Fibroblast of lung (primary cell): ENCODE measurements around the gene SLC1A4. TPM values are rescaled to one million over a fixed set of nuclear protein-coding genes. Genes with fewer than 3 reads are reported as not detected.

Experiments
- DNase-seq, 2 donors: peaks; one replicate each; pipeline versions ENCODE4 v3.0.0 to v3.0.0-alpha.2; 2010; ENCODE audit warnings: low read depth in 2 of 2
- H2AFZ ChIP-seq: 2 replicates; pipeline ENCODE4 v1.5.1; 2012; ENCODE audit warnings: low read length, control low read depth, inconsistent platforms
- H3K27ac ChIP-seq: 2 replicates; pipeline ENCODE4 v1.5.1; 2011; ENCODE audit warnings: low read length, control low read depth; ENCODE audit not compliant: insufficient read depth
- H3K27me3 ChIP-seq: 2 replicates; pipeline ENCODE4 v1.5.1; 2011; ENCODE audit warnings: mild to moderate bottlenecking, low read length; ENCODE audit not compliant: control insufficient read depth, insufficient read depth
- H3K36me3 ChIP-seq: 2 replicates; pipeline ENCODE4 v1.5.1; 2011; ENCODE audit warnings: low read length; ENCODE audit not compliant: control insufficient read depth, insufficient read depth
- H3K4me1 ChIP-seq: 2 replicates; pipeline ENCODE4 v1.5.1; 2011; ENCODE audit warnings: low read length; ENCODE audit not compliant: control insufficient read depth, insufficient read depth; ENCODE audit errors: extremely low read depth
- H3K4me2 ChIP-seq: 2 replicates; pipeline ENCODE4 v1.5.1; 2011; ENCODE audit warnings: low read length, control low read depth; ENCODE audit not compliant: insufficient read depth; ENCODE audit errors: extremely low read depth
- H3K4me3 ChIP-seq, 4 experiments: fragments of 200-600 bp in 1 of 4; sonication (generic) in 1 of 4; replicated peaks in 1 of 4; 2 replicates each; pipeline ENCODE4 v1.5.1; 2011 to 2016; ENCODE audit warnings: low read length in 4 of 4, low read depth in 3 of 4, mild to moderate bottlenecking in 3 of 4, control low read depth in 2 of 4, inconsistent platforms in 1 of 4, mixed read lengths in 1 of 4; ENCODE audit not compliant: insufficient read depth in 1 of 4; ENCODE audit errors: control extremely low read depth in 1 of 4
- H3K79me2 ChIP-seq: 2 replicates; pipeline ENCODE4 v1.5.1; 2012; ENCODE audit warnings: mild to moderate bottlenecking, low read length, inconsistent platforms; ENCODE audit not compliant: control insufficient read depth, insufficient read depth
- H3K9ac ChIP-seq: 2 replicates; pipeline ENCODE4 v1.5.1; 2011; ENCODE audit warnings: mild to moderate bottlenecking, low read length, control low read depth; ENCODE audit not compliant: insufficient read depth
- H3K9me3 ChIP-seq: 2 replicates; pipeline ENCODE4 v1.5.1; 2012; ENCODE audit warnings: low read depth, low read length; ENCODE audit not compliant: control insufficient read depth, insufficient read depth
- H4K20me1 ChIP-seq: 2 replicates; pipeline ENCODE4 v1.5.1; 2011; ENCODE audit warnings: low read length; ENCODE audit not compliant: control insufficient read depth, insufficient read depth; ENCODE audit errors: extremely low read depth
- EZH2 ChIP-seq: IDR thresholded peaks from 2 replicates; pipeline ENCODE4 v1.5.1; 2012; ENCODE audit warnings: low read length, control low read depth, mild to moderate bottlenecking; ENCODE audit errors: missing control alignments
- polyA plus RNA-seq, 2 donors: library from polyadenylated mRNA; depleted of rRNA in 1 of 2; stranded (reverse) in 1 of 2; unstranded in 1 of 2; fragments of >200 nt; gene quantifications; 2 replicates each; pipeline ENCODE4 v1.2.1, GENCODE V29; 2011 to 2012; ENCODE audit warnings: missing spikeins in 1 of 2
- total RNA-seq: library from RNA; depleted of rRNA; stranded (reverse); fragments of >200 nt; gene quantifications from 2 replicates; pipeline ENCODE4 v1.2.1, GENCODE V29; 2014
- TF ChIP-seq, protein P1 (sequence below), 2 donors: IDR thresholded peaks in 1 of 2; conservative IDR thresholded peaks in 1 of 2; 1 replicate in 1 of 2; 2 replicates in 1 of 2; pipeline ENCODE4 v1.5.1; 2011 to 2012; ENCODE audit warnings: low read length in 2 of 2, control low read depth in 1 of 2, inconsistent platforms in 1 of 2, low read depth in 1 of 2, mild to moderate bottlenecking in 1 of 2

Gene SLC1A4
- total and polyA plus RNA-seq, 2 donors (not counting 1 experiment from before 2014, with no cell fraction given): 4.9 to 20.8 TPM

DNA sequence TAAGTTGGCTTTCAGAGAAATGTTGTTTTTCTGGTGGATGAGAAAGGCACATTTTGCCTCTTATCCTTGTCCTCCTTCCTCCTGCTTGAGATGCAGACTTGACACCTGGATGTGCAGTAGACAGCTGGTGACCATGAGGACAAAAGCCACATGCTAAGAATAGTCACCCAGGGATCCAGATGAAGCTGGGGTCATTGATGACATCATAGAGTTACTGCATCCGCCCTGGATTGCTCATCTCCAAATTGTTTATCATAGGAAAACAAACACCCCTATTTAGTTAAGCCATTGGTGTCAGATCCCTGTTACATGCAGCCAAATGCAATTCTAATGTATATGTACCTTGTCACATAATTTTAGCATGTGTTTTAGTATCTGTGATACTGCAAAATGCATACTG, 16.3 kb upstream of the SLC1A4 start:
- Histone ChIP-seq H3K9me3 (no peaks in the 10 kb centered on the region), H3K27me3 (no peaks in the 10 kb centered on the region), H4K20me1 (no peaks in the 10 kb centered on the region), H3K36me3 (no peaks in the 10 kb centered on the region), H2AFZ (no peak overlapping the region), H3K9ac (no peak overlapping the region), H3K79me2 (no peaks in the 10 kb centered on the region), H3K4me1 (peaks cover 8% of the 10 kb centered on the region), H3K4me3 (no peak overlapping the region), H3K27ac (no peak overlapping the region), H3K4me2 (no peak overlapping the region)
- peak in 1 of 2 donors; percentile 42 for DNase-seq
- TF ChIP-seq EZH2: no peak
- TF ChIP-seq, protein P1, sequence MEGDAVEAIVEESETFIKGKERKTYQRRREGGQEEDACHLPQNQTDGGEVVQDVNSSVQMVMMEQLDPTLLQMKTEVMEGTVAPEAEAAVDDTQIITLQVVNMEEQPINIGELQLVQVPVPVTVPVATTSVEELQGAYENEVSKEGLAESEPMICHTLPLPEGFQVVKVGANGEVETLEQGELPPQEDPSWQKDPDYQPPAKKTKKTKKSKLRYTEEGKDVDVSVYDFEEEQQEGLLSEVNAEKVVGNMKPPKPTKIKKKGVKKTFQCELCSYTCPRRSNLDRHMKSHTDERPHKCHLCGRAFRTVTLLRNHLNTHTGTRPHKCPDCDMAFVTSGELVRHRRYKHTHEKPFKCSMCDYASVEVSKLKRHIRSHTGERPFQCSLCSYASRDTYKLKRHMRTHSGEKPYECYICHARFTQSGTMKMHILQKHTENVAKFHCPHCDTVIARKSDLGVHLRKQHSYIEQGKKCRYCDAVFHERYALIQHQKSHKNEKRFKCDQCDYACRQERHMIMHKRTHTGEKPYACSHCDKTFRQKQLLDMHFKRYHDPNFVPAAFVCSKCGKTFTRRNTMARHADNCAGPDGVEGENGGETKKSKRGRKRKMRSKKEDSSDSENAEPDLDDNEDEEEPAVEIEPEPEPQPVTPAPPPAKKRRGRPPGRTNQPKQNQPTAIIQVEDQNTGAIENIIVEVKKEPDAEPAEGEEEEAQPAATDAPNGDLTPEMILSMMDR (conservative IDR thresholded peaks at IDR 0.05 in 1 of 2, IDR thresholded peaks at IDR 0.05 in 1 of 2; ENCODE audit: low read depth in 1 of 2, low read length in 2 of 2): no peak

- Histone ChIP-seq H3K27ac (no peak overlapping the region), H3K4me2 (peak overlapping the region; percentile 58), H3K27me3 (no peaks in the 10 kb centered on the region), H3K9me3 (no peaks in the 10 kb centered on the region), H2AFZ (no peak overlapping the region), H3K36me3 (no peaks in the 10 kb centered on the region), H3K9ac (no peak overlapping the region), H3K4me3 (no peak overlapping the region), H4K20me1 (no peaks in the 10 kb centered on the region), H3K4me1 (peaks cover 8% of the 10 kb centered on the region), H3K79me2 (no peaks in the 10 kb centered on the region)
- DNase-seq: peak; percentile 61 to 84
- TF ChIP-seq EZH2: no peak
- TF ChIP-seq, protein P1 (conservative IDR thresholded peaks at IDR 0.05 in 1 of 2, IDR thresholded peaks at IDR 0.05 in 1 of 2; ENCODE audit: low read depth in 1 of 2, low read length in 2 of 2): no peak
Observed at GRCh38 chr2:64975232-64975821, 13.9 kb upstream of the SLC1A4 start.

DNA sequence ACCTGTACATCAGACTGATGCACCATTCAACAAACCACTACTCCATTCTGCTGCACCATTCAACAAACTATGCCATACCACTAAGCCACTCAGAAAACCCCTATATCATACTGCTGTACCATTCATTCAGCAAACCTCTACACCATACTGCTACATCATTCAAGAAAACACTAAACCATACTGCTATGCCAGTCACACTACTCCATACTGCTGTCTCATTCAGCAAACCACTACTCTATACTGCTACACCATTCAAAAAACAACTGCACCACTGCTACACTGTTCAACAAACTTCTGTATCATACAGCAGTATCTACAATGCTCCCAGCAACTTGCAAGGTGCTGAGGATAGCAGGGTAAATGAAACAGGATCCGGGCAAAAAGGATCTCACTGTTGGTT, 12.9 kb upstream of the SLC1A4 start:
- Histone ChIP-seq H3K79me2 (no peaks in the 10 kb centered on the region), H3K4me3 (no peak overlapping the region), H3K36me3 (no peaks in the 10 kb centered on the region), H3K4me2 (no peak overlapping the region), H3K9ac (no peak overlapping the region), H3K27ac (no peak overlapping the region), H4K20me1 (no peaks in the 10 kb centered on the region), H2AFZ (no peak overlapping the region), H3K27me3 (no peaks in the 10 kb centered on the region), H3K4me1 (peaks cover 8% of the 10 kb centered on the region), H3K9me3 (no peaks in the 10 kb centered on the region)
- no peak for DNase-seq
- TF ChIP-seq, protein P1 (conservative IDR thresholded peaks at IDR 0.05 in 1 of 2, IDR thresholded peaks at IDR 0.05 in 1 of 2; ENCODE audit: low read depth in 1 of 2, low read length in 2 of 2): no peak
- no peak for TF ChIP-seq EZH2
